Suppressor macrophage treated with lipopolysaccharide for 4 hours (primary cell): ENCODE results near the gene UNK.

Experiments used
- DNase-seq: peaks from one replicate; pipeline ENCODE4 v3.0.0-alpha.2; 2020

Gene UNK

GRCh38 chr17:75774471-75774990, 10.1 kb upstream of the UNK start:
- no peak for DNase-seq

GRCh38 chr17:75774991-75775668, 9.5 kb upstream of the UNK start:
- peak; percentile 35 for DNase-seq

- DNase-seq: peak; percentile 54
Measured at GRCh38 chr17:75776386-75777295, 8.0 kb upstream of the UNK start.

- no peak for DNase-seq
Measured at GRCh38 chr17:75777296-75777922, 7.2 kb upstream of the UNK start.

GRCh38 chr17:75778066-75778860, 6.3 kb upstream of the UNK start:
- peak; percentile 36 for DNase-seq

GRCh38 chr17:75778861-75779249, 5.8 kb upstream of the UNK start:
- no peak for DNase-seq

- DNase-seq: peak; percentile 99
Measured at GRCh38 chr17:75779250-75779986, 5.2 kb upstream of the UNK start.

- no peak for DNase-seq
Measured at GRCh38 chr17:75779987-75780889, 4.4 kb upstream of the UNK start.

GRCh38 chr17:75783069-75783783, 1.4 kb upstream of the UNK start:
- DNase-seq: peak; percentile 95

- DNase-seq: no peak
Measured at GRCh38 chr17:75783803-75784472, 668 bp upstream of the UNK start.

GRCh38 chr17:75785016-75785890, 647 bp downstream of the UNK start:
- peak; percentile 95 for DNase-seq

- no peak for DNase-seq
Measured at GRCh38 chr17:75791254-75791653, 6.6 kb downstream of the UNK start.

GRCh38 chr17:75793460-75793859, 8.9 kb downstream of the UNK start:
- no peak for DNase-seq

- no peak for DNase-seq
Measured at GRCh38 chr17:75795820-75796607, 11.4 kb downstream of the UNK start.

- no peak for DNase-seq
Measured at GRCh38 chr17:75799402-75799801, 14.8 kb downstream of the UNK start.

GRCh38 chr17:75803883-75804282, 19.3 kb downstream of the UNK start:
- no peak for DNase-seq

GRCh38 chr17:75806822-75807500, 22.4 kb downstream of the UNK start:
- no peak for DNase-seq
